Measurements from ENCODE around the gene SLC39A7.

Gene SLC39A7, protein sequence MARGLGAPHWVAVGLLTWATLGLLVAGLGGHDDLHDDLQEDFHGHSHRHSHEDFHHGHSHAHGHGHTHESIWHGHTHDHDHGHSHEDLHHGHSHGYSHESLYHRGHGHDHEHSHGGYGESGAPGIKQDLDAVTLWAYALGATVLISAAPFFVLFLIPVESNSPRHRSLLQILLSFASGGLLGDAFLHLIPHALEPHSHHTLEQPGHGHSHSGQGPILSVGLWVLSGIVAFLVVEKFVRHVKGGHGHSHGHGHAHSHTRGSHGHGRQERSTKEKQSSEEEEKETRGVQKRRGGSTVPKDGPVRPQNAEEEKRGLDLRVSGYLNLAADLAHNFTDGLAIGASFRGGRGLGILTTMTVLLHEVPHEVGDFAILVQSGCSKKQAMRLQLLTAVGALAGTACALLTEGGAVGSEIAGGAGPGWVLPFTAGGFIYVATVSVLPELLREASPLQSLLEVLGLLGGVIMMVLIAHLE

DNA sequence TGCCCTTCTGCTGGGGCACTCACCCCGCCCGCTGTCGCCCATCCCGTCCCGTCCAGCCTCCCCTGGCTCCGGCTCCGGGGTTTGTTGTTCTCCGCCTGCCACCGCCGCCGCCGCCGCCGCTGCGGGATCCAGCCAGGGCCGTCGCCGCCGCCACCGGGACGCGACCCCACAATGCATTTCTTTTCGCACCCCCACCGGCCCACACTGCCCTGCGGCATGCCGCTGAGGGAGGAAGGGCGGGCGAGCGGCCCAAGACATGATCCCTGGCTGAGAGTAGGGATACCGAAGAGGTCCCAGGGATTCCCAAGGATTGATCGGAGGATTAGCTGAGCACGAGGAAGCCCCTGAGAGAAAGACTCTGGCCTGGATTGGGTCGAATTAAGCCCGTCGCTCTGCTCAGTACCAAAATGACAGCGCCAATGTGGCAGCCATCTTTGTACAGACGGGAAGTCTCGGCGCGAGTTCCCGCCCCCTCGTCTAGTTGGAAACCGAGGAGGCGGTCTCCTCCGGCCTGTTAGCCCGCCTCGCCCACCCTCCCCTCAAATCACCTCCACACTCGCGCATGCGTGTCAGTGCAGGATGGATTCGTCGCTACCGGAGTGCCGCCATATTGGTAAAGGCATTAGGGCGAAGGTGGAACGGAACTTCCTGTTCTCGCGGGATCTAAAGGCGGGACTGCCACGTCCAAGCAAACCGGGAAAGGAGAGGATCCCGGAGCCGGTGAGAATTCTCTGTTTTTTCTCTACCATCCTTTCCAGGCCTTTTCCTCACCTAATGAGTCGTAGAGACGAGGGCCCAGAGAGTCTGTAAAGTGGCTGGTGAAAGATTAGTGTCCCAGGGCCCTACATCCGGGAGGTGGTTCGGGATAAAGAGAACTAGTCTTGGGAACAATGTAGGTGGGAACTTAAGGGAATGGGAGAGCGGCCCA lies at the start of gene SLC39A7, which contains the start of gene RXRB:
Gene SLC39A7, plus strand, starts transcription at position 649 of the 928 bp plus-strand sequence. CDS start 379 bp downstream, outside the sequence.
Gene RXRB, minus strand, starts transcription at position 447 of the 928 bp plus-strand sequence. Its CDS starts 189 bp downstream, at position 258.
- DNase-seq = peak; percentile 93

DNA sequence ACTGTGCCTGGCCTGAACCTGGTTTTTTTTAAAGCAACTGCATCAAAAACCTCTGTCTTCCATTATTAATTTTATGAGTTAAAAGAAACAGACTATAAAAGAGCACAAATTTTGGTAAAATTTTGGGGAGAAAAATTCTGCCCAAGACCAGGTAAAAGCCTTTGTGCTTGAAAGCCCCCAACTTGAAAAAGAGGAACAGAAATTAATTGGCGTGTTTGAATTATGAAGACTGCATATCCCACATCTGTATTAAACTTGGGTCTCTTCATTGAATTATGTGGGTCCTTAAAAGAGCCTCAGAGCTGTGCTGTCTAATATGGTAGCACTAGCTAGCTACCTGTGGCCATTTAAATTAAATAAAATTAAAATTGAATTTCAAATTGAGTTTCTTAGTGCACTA lies 49.6 kb upstream of the SLC39A7 start:
- no peak for DNase-seq

DNA sequence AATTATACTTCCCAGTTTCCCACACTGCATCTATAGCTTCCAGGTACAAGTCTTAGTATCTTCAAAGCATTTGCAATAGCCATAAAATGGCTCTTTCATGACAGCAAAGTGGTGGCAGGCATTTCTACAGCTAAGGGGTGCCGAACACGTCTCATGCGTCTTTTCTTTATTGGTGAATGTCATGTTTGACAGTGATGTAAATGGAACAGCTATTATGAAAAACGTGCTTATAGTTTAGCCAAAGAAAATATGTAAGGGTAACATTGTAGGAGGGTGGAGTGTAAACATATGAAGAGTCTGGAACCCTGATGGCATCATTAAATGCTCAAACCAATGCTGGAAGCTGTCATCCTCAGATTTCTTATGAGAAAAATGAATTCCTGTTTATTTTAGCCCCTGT lies 46.3 kb upstream of the SLC39A7 start:
- no peak for DNase-seq

DNA sequence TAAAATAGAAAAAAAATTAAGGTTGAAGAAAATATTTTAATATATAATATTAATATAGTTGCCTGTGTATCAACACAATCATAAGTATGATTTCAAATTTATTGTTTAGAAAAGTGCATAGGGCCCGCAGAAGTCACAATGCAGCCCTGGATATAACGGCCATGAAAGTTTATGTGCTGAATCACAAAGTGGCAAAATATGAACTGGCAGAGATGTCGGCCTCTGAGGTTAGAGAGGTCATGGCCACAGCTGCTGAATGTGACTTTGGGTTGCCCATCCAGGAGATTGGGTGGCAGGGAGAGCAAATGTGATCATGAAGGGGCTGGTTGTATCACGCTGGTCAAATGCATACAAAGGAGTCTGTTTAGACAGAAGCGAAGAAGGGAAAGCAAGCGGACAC lies 44.1 kb upstream of the SLC39A7 start:
- DNase-seq = no peak

DNA sequence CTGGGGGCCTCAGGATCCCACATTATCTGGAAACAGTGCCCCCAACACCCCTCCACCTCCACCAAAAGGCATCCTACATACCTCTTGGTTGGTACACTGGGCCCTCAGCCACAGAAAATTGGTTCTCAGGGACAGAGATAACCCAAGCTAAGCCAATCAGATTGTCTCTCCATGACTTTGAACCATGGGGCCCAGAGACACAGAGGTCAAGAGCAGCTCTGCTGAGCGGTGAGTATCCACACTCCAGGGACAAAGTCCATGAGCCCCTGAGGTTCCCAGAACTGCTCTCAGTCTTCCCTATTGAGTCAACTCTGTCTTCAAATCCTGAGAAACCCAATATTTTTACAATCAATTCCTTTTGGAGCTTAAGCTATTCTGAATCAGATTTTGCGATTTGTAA lies 43.7 kb upstream of the SLC39A7 start:
- DNase-seq = no peak

DNA sequence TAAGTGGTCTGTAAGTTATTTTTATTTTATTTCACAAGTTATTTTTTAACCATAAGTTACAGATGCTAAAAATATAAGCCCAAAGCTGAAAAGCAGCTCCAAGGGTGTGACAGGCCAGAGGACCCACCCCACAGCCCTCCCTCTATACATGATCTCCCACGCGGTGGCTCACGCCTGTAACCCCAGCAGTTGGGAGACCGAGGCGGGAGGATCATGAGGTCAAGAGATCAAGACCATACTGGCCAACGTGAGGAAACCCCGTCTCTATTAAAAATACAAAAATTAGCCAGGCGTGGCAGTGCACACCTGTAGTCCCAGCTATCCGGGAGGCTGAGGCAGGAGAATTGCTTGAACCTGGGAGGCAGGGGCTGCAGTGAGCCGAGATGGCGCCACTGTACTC lies 40.6 kb upstream of the SLC39A7 start:
- DNase-seq = no peak

DNA sequence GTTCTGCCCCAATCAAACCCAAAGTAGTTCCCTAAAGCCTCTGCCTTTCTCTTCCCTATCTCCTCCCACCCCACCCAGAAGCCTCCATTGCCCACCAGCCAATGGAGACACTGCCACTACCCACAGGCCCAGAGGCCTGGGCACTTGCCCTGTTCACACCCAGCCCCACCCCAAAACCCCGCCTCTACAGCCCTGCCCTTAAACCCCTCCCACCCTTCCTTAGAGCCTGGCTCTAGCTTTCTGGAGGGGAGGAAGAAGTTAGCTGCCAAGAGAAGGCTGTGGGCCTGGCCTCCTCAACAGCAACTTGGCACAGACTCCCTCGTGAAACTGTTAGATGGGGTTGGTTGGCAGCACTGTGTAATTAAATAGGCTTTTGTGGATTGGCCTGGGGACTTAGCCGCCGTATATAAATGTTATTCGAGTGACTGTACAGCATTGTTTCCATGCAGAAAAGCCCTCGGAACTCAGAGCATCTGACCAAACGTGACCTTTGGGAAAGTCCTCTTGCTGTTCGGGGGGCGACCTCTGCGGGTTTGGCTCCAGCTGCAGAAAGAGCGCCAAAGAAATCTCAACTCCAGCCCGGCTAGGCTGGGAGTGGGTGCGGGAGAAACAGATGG lies 39.8 kb upstream of the SLC39A7 start:
- peak; percentile 17 for DNase-seq

DNA sequence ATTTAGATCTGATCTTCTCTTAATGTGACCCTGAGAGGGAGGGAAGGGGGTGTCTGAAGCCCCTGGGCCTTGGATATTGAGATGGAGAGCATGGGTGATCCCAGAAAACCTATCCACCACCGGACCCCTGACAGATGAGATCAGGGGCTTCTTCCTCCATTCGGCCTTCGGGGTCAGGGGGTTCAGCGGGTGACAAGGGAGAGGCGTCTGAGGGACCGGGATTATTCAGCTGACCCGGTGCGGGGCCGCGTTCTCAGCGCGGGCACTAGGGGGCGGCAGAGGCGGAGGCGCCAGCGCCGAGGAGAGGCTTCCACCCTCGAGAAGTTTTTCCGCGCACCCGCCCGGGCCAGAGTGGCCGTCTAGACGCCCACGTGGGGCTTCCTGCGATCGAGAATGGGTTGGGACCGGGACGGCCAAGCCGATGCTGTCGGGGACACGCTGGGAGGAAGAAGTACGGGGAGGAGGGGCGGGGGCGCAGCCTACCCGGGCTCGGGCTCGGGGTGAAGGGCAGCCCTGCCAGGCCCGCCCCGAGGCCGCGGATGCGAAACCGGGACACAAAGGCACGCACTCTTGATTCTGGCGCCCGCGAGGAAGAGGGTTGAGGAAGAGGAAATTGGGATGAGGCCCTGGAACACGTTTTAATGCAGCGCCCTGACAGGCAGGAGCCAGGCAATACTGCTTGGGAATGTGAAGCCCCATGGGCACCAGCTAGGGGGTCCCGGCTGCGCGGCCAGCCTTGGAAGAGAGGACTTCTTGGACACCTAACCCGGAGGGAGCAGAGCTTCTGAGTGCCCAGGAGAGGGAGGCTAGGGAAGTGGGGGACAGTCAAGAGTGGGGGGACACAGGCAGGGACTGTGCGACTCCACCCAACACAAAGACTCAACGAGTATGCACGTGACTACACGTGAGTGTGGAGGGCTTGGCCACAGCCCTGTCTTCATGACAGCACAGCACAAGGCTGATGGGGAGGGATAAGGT lies 39.0 kb upstream of the SLC39A7 start:
- DNase-seq = peak; percentile 93

DNA sequence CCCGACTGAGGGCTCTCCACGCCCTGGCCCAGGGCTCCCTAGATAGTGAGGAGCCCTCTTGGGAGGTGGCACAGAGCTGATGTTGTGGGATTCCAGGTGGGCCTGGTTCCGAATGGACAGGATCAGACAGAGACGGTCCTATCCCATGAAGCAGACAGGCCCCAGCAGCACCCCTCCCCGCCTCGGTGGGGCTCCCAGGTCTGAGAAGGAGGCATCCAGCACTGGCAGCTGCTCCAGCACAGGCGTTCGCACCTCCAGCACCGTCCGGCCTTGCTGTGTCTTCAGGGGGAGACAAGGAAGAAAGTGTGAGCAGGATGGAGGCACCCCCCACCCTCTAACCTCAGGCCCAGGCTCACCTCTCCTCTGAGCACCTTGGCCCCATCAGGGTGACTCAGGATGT lies 37.1 kb upstream of the SLC39A7 start:
- DNase-seq = no peak

DNA sequence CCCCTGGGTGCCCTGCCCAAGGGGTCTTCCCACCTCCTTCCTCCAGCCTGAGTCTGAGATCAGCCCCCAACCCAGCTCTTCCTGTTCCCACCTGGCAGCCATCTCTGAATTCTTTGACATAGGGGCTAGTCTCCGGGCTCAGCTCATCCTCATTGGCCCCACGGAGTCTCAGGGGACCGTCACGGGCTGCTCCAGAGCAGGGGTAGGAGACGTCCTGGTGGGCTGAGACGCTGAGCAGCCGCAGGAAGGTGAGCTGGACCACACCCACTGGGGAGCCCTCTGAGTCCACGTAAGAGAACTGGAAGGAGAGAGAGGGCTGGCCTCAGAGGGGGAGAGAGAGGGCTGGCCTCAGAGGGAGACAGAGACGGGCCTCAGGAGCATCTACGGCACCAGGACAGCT lies 36.5 kb upstream of the SLC39A7 start:
- no peak for DNase-seq

DNA sequence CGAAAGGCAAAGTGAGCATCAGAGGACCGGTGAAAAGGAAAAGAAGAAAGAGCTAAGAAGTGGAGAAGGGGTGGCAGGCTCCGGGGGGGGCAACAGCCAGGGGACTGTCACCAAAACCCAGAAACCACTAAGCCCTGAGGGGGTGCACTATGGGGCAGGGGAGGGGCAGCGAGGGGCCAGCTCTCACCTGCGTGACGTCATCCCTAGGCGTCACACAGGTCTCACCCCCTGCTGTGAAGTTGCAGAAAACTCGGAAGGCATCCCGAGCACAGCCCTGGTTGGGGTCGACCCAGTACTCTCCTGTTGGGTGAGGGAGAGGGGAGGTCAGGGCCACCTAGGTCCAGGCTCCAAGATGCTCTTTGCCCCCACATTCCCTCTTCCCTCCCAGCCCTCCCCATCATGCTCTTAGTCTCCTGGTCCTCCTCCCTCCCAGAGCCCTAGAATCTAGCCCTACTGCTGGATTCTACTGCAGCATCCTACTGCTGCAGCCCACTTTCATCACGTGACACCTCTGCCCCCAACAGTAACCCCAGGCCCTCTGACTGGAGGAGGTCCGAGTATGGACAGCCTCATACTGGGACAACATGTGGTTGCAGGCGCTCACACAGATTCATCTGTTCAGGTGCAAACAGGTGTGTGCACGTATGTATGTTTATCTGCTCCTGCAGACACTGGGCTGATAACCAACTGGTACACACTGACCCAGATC lies 35.8 kb upstream of the SLC39A7 start:
- DNase-seq = no peak

DNA sequence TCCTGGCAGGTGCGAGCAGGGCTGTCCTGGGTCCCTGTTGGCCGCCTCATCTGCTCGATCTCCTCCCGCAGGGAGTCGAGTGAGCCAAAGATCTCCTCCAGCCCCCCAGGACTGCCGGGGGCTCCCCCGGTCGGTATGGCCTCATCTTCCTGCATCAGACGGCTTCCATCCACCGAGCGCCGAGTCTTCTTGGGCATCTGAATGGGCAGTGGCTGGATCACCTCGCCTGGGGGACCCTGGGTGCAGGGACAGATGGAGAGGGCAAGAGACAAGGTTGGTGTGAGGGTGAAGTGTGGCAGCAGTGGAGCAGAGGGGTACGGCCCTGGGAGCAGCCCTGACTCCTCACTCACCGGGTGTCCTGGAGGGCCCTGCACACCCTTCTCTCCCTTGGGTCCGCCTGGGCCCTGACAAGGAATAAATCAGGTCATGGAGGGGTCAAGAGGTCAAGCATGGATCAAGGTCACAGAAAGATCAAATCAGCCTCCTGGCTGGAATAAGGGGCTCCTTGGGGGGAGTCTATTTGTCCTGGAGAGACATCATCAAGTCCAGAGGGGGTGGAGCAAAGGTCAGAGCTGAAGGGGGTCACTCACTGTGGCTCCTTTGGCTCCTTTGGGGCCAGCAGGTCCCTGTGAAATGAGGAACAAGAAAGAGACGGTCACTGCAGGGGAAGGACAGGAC lies 34.9 kb upstream of the SLC39A7 start:
- DNase-seq = no peak

DNA sequence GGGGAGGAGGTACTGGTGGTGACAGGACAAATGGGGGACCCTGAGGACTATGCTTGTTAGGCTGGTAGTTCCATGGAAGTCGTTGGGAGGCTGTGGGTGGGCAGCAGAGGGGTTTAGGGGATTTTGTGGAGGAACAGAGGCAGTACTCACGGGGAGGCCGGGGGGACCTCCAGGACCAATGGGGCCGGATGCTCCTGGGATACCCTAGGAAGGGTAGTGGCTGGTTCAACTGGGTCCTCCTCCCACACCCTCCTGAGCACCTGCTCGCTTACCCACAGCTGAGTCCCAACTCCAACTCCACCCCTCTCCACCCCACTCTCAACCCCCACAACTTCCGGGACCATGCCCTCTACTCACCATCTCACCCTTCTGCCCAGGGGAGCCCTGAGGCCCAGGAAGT lies 34.3 kb upstream of the SLC39A7 start:
- DNase-seq = peak; percentile 25

DNA sequence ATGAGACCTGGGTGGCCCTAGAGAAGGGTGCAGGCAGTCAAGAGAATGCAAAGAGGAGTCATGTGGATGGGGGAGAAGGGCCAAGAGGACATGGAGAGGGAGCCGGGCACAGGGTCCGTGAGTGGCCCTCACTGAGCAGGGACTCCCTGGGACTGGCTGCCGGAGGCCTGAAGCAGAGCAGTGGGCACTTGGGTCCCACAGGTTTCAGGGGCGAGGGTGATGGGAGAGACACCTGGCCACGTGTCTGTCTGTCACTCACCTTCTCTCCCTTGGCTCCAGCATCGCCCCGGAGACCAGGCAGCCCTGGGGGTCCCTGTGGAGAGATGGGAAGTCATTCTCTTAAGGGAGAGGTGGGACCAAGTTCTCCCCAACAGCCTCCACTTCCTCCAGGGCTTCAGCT lies 33.9 kb upstream of the SLC39A7 start:
- DNase-seq = peak; percentile 26

DNA sequence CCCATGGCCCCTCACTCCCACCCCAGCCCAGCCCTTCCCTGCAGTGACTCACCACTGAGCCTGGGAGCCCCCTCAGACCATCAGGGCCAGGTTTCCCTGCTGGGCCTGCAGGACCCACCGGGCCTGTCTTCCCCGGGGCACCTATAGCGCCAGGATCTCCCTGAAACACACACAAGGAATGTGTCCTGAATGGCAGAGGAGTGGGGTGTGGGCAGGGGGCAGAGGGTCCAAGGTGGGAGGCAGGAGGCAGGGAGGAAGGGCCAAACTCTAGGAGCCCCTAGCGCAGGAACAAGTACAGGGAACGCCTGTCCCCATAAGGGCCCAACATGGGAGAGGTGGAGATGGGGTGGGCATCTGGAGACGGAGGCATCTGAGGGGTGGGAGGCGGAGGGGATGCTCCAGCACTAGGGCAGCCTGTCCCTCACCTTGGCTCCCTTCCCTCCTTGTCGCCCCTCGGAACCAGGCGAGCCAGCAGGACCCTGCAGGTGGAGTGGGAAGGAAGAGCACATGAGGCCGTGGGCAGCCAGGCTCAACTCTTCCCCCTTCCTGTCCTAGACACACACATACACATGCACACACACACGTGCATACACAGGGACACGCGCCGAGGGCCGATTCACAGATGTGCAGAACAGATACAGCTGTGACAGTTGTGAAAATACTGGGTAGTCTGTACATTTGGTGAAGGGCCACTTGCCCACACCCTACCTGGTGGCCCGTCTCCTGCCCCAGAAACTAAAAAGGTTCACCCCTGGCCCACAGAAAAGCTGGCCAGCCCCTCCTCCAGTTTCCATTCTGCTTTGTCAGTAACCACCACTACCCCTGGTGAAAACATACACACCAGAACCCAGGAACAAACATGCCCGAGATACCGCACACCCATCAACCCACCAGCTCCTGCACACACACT lies 33.0 kb upstream of the SLC39A7 start:
- DNase-seq = peak; percentile 25

DNA sequence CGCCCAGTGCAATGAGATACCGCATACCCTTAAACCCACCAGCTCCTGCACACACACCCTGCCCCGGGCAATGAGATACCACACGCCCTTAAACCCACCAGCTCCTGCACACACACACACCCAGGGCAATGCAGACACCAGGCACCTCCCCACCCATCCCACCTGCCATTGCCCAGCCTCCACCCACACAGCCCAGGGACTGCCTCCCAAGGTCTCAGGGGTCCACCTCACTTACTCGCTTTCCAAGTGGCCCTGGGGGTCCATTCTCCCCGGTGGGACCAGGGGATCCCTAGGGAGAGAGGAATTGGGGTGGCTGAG lies 32.4 kb upstream of the SLC39A7 start:
- no peak for DNase-seq

DNA sequence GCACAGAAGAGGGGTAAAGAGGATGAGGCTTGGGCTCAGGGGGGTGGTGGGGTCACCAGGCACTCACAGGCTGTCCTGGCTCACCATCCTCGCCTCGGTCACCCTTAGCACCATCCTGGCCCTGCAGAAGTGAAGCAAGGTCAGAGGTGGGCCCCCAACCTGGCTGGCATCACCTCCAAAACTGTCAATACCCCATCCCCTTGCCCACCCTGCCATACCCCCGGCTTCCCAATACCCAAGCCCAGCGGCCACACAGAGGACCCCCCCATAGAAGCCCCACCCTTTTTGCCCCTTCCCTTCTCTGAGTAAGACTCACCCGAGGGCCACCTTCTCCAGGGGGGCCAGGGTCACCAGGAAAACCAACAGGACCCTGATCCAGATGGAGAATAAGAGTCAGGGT lies 32.0 kb upstream of the SLC39A7 start:
- DNase-seq = no peak

DNA sequence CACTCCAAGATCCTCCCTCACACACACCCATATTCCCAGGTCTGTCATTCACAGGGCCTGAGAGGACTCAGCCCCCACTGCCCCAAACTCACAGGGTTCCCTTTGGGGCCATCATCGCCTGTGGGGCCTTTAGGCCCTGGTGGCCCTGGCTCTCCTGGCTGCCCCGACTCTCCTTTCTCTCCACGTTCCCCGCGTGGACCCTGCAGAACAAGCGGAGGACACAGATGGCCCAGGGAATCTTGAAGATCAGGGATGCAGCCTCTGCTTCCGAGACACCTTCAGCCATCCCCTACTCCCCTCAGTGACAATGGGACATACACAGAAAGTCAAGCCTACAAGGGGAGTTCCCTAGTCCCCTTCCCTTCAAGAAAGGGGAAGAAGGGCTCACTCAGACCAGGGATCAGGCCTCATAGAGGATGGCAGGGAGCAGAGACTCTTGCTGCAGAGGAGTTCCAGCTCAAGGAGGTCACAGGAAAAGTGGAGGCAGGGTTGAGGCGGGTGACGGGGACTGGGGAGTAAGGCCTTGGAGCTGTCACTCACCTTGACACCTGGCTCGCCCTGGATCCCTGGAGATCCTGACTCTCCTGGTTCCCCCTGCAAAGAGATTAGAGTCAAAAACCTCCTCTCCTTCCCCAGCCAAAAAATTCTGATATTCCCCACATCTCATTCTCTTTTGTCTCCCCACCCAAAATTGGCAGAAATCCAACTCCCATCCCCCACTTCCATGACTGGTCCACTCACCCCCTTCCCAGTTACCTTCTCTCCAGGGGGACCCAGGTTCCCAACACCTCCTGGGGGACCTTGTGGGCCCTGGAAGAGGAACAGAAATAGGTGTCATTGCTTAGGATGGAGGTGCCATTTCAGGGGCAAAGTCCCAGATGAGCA lies 31.1 kb upstream of the SLC39A7 start:
- peak; percentile 24 for DNase-seq
